Mucosa of descending colon (tissue), 3 donors: ENCODE data around the gene SEMA4B. TPM values are rescaled to one million over a fixed set of nuclear protein-coding genes. Genes with fewer than 3 reads are reported as not detected.

Source experiments
- ATAC-seq: fragments of 200-7000 bp; cut with Tn5 transposase; one replicate; pipeline ENCODE4 v1.9.1; 2020; ENCODE audit warnings: mild to moderate bottlenecking, moderate library complexity
- DNase-seq, 3 donors: peaks; one replicate each; pipeline ENCODE4 v3.0.0-alpha.2; 2020
- H3K36me3 ChIP-seq: fragments of 200-600 bp; one replicate; pipeline ENCODE4 v1.8.0; 2021; ENCODE audit warnings: low read depth, mild to moderate bottlenecking
- H3K4me1 ChIP-seq: fragments of 200-600 bp; one replicate; pipeline ENCODE4 v1.8.0; 2021; ENCODE audit warnings: low read depth, mild to moderate bottlenecking
- H3K4me3 ChIP-seq: fragments of 200-600 bp; one replicate; pipeline ENCODE4 v1.8.0; 2021; ENCODE audit warnings: mild to moderate bottlenecking
- H3K9me3 ChIP-seq: fragments of 200-600 bp; one replicate; pipeline ENCODE4 v1.8.0; 2021; ENCODE audit warnings: mild to moderate bottlenecking
- CTCF ChIP-seq: fragments of 200-600 bp; IDR thresholded peaks from one replicate; pipeline ENCODE4 v1.8.0; 2022; ENCODE audit warnings: antibody characterized with exemption, mild to moderate bottlenecking
- intact Hi-C, 2 donors: fragments of 100-400 bp; cut with DNase I in 1 of 2; cut with micrococcal nuclease in 1 of 2; formaldehyde crosslinking; loops; one replicate each; pipeline versions ENCODE4 v1.11.0 to v1.11.1; 2022; cut with DNase I, micrococcal nuclease
- total RNA-seq, 3 donors: library from RNA; stranded (reverse); fragmentation: NEBNext Ultra II Directional in 2 of 3; extraction: Animal tissue kit (Norgen Biotek cat#: 25700) in 2 of 3; gene quantifications; one replicate each; pipeline versions ENCODE4 v1.2.1 to v1.2.4, GENCODE V29; 2021 to 2023
- donor health status: DM: no; HTN: no; CAD: no; lungs with moderate emphysema.
- donor health status: DM: no; HTN: no; CAD: no.
- donor health status: DM: no; HTN: yes; CAD: no.

SEMA4B gene
- total RNA-seq, 3 donors from 2014 or later = 118 to 146 (median 131) TPM

DNA sequence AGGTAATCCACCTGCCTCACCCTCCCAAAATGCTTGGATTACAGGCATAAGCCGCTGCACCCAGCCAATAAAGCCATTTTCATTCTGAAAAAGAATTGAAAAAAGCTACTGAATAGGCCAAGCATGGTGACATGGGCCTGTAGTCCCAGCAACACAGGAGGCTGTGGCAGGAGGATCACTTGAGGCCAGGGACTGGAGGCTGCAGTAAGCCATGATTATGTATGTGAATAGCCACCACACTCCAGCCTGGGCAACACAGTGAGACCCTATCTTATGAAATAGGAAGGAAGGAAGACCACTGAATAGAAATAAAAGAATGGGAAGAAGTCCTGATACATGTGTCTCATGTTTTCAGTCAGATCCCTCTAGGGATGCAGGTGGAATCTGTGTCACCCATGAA is 36.0 kb upstream of the SEMA4B start:
- DNase-seq = no peak
- TF ChIP-seq CTCF = no peak
- H3K9me3 ChIP-seq = no peaks in the 10 kb centered on the region
- no peaks in the 10 kb centered on the region for H3K36me3 ChIP-seq
- no peak for ATAC-seq
- peaks cover 37% of the 10 kb centered on the region for H3K4me1 ChIP-seq
- H3K4me3 ChIP-seq = no peak overlapping the region
- intact Hi-C loops = no loop called here

GRCh38 chr15:90165659-90166489 is 35.3 kb upstream of the SEMA4B start:
- TF ChIP-seq CTCF = no peak
- ATAC-seq = peak; percentile 89
- H3K9me3 ChIP-seq = no peaks in the 10 kb centered on the region
- peak; percentile 90 to 95 (median 91) for DNase-seq
- H3K4me1 ChIP-seq = peaks cover 33% of the 10 kb centered on the region
- H3K4me3 ChIP-seq = no peak overlapping the region
- H3K36me3 ChIP-seq = no peaks in the 10 kb centered on the region
- intact Hi-C loops = no loop called here

DNA sequence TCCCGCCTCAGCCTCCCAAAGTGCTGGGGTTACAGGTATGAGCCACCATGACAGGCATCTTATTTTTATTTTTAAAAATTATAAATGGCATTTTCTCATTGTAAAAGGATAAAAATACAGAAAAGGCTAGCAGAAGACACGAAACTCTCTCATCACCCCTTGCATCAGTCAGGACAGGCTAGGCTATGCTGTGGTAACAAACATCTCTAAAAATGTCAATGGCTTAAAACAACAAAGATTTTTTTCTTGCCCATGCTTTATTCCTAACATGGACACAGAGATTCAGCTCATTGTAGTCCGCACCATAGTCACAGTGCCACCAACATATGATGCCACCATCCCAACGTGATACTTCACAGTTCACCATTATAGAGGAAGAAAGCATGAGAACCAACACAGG is 34.0 kb upstream of the SEMA4B start:
- H3K4me3 ChIP-seq = no peak overlapping the region
- DNase-seq (no peak), ATAC-seq (no peak)
- no peak for TF ChIP-seq CTCF
- intact Hi-C loops = no loop called here
- peaks cover 26% of the 10 kb centered on the region for H3K4me1 ChIP-seq
- no peaks in the 10 kb centered on the region for H3K36me3 ChIP-seq
- no peaks in the 10 kb centered on the region for H3K9me3 ChIP-seq

DNA sequence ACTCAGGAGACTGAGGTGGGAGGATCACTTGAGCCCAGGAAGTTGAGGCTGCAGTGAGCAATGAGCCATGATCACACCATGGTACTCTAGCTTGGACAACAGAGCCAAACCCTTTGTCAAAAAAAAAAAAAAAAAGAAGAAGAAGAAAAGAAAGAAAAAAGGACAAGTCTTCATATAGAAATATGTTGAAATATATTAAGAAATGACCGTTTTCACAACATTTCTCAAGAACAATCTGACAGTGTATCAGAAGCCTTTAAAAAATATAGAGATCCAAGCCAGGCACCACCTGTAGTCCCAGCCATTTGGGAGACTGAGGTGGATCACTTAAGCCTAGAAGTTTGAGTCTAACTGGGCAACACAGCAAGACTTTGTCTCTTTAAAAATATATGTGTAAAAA is 29.5 kb upstream of the SEMA4B start:
- ATAC-seq = no peak
- H3K36me3 ChIP-seq = no peaks in the 10 kb centered on the region
- no peaks in the 10 kb centered on the region for H3K9me3 ChIP-seq
- intact Hi-C loops = no loop called here
- no peak for TF ChIP-seq CTCF
- peaks cover 11% of the 10 kb centered on the region for H3K4me1 ChIP-seq
- no peak for DNase-seq
- H3K4me3 ChIP-seq = no peak overlapping the region

GRCh38 chr15:90173372-90173771 is 27.8 kb upstream of the SEMA4B start:
- H3K9me3 ChIP-seq = no peaks in the 10 kb centered on the region
- no peak for DNase-seq
- intact Hi-C loops = no loop called here
- TF ChIP-seq CTCF = no peak
- H3K36me3 ChIP-seq = no peaks in the 10 kb centered on the region
- H3K4me3 ChIP-seq = no peak overlapping the region
- no peak for ATAC-seq
- H3K4me1 ChIP-seq = peaks cover 8% of the 10 kb centered on the region
